Cerebellar nuclear complex (tissue), 1 donor: ENCODE results near the gene KIF18B.

Source experiments
- DNase-seq, 2 experiments: peaks; one replicate each; lab custom pipeline; 2025; lab: John Stamatoyannopoulos, UW

KIF18B gene

GRCh38 chr17:44947461-44948314 lies at the start of gene KIF18B:
Gene KIF18B (minus strand): TSS chr17:44947773. CDS start chr17:44936344, 11,429 bp downstream.
- peak; percentile 22 to 51 for DNase-seq

- DNase-seq, result no peak
Measured at GRCh38 chr17:44996304-44996703, 48.7 kb upstream of the KIF18B start.

- no peak for DNase-seq
Measured at GRCh38 chr17:44995436-44996001, 47.9 kb upstream of the KIF18B start.

- DNase-seq, result no peak
Measured at GRCh38 chr17:44992242-44992939, 44.8 kb upstream of the KIF18B start.

- DNase-seq, result no peak
Measured at GRCh38 chr17:44990994-44991393, 43.4 kb upstream of the KIF18B start.

- DNase-seq, result no peak
Measured at GRCh38 chr17:44989552-44990138, 42.1 kb upstream of the KIF18B start.

DNA sequence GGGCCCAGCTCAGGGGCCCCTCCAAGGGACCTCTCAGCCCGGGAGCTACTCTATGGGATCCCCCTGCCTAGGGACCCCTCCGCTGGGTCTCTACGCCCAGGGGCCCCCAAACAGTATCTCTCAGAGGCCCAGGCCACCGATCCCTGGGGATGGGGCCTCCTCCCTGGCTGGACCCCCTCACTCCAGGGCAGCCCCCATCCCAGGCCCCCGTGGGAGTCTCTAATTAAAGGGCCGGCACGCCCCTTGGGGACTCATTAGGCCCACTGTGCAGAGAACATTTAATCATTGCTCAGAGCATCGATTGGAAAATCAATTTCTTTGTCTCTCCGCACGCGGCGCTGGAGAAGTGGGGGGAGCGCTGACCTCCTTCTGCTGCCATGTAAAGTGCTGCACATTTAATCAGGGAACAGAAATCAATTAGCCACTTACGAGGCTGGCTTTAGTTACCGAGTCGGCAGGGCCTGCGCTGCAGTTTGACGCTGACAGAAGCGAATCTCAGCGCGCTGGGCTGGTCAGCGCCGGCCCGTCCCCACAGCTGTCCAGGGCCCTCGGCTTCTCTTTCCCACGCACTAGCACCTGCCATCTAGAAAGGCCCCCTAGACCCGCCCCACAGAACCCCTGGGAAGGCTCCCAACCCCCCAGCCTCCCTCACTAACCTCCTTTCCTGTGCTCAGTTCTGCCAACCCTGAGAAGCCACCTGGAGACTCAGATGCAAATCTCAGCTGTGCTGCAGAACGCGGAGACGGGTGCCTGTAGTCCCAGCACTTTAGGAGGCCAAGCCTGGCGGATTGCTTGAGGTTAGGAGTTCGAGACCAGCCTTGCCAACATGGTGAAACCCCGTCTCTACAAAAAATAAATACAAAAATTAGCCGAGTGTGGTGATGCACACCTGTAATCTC lies 40.7 kb upstream of the KIF18B start:
- no peak for DNase-seq

GRCh38 chr17:44983563-44983962 lies 36.0 kb upstream of the KIF18B start:
- no peak for DNase-seq

- no peak for DNase-seq
Measured at GRCh38 chr17:44982113-44982702, 34.6 kb upstream of the KIF18B start.

- no peak for DNase-seq
Measured at GRCh38 chr17:44981221-44981968, 33.8 kb upstream of the KIF18B start.

DNA sequence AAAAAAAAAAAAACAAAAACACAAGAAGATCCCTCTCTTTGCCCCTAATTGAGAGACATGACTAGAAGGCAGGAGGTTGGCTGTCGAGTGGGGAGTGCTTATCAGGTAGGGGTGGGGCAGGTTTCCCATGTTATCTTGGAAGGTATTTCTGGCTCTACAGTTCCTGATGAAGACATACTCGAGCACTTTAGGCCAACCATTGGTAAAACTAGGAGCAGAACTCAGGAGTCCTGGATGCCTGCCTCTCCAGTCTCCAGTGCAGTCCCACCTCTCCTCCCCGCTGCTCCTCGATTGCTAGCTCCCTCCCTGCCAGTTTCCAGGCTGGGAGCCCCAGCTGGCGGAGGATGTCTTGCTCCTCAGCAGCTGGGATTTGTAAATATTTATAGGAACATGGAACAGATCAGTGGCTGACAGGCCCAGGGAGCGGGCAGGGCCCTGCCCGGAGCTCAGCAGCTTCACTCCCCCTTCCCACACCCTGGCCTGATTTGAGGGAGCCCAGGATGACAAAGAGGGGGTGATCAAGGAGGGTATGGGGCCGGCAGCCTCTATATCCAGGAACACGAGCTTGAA lies 31.9 kb upstream of the KIF18B start:
- DNase-seq, result no peak

DNA sequence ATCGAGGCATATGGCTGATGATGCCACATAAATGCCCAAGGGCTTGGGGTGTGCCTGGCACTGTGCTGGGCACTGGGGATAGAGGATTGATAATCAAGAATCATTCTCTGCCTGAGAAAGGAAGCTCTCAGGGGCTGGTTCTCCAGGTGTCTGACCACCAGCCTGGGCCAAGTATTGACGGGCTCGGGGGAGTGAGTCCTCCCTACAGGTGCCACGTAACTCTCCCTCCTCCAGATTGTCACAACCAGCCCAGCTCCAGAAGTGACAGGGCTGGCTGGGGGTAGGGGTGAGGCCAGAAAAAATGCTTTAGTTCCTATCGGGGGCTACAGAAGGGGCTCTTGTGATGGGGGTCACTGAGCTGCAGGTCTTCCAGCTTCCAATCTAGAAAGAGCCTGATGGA lies 31.2 kb upstream of the KIF18B start:
- no peak for DNase-seq

GRCh38 chr17:44977814-44978550 lies 30.4 kb upstream of the KIF18B start:
- DNase-seq, result no peak

GRCh38 chr17:44977065-44977464 lies 29.5 kb upstream of the KIF18B start:
- no peak for DNase-seq

- DNase-seq, result no peak
Measured at GRCh38 chr17:44976206-44976605, 28.6 kb upstream of the KIF18B start.

GRCh38 chr17:44972953-44973352 lies 25.4 kb upstream of the KIF18B start:
- DNase-seq, result no peak

- no peak for DNase-seq
Measured at GRCh38 chr17:44971776-44972483, 24.4 kb upstream of the KIF18B start.

DNA sequence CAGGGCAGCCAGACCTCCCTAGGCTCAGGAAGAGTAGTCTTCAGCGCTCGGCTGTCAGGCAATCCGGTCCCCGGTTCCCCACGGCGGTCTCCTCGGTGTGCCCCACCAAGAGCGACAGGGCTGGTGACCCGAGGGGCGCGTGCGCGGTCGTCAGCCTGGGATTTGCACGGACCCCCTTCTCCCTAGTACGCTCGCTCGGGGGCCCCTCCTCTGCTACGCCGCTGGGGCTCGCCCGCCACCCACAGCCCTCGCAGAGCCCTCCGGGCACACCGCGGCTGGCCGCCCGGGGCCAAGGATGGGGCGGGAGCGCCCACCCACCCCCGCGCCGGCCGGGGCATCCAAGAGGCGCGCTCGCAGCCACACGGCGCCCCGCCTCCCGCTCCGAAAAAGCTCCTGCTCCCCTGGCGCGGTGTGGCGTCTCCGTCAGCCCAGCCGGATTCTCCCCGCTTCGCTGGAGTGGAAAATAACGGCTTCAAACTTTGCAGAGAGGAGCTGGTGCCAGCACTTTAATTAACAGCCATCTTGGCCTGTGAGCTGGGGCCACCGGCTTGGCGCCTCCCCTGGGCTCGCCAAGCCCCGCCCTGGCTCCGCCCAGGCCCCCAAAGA lies 22.7 kb upstream of the KIF18B start:
- DNase-seq, result no peak
